NCI-H187 (cell line): ENCODE data around the gene CBX8.

Experiments
- DNase-seq, 2 experiments: peaks; one replicate each; lab custom pipeline; 2025; lab: John Stamatoyannopoulos, UW

CBX8 gene

GRCh38 chr17:79819534-79820276, 22.8 kb upstream of the CBX8 start:
- DNase-seq: no peak

GRCh38 chr17:79819085-79819484, 22.2 kb upstream of the CBX8 start:
- no peak for DNase-seq

DNA sequence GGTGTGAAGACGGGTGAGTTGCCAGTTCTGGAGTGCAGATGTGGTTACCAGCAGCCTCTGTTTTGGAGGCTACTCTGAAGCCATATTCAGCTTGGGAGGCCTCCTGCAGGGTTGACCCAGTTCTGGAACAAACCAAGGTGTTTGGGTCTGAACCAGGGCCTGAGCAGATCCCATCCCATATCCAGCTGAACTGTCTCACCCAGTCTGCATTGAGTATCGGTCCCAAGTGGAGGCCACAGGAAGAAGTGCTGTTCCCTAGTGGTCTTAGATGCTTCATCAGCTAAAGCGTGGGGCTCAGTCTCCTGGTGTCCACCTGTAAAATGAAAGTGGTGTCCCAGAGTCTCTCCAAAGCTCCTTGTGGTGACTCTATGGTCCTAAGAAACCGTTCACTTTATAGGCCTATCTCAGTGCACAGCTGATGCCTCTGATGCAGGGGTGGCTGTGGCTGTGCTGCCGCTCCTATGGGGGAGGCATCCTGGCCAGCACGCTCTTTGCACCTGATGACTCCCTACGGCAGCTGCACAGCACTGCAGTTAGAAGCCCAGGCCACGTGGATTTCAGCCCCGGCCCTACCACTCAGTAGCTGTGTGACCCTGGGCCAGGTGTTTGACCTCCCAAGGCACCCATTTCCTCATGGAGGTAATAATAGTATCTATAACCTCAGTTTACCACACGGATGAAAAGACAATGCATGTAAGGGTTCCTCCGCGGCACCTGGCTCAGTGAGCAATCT, 21.3 kb upstream of the CBX8 start:
- no peak for DNase-seq

- DNase-seq: no peak
Observed at GRCh38 chr17:79815836-79816461, 19.1 kb upstream of the CBX8 start.

DNA sequence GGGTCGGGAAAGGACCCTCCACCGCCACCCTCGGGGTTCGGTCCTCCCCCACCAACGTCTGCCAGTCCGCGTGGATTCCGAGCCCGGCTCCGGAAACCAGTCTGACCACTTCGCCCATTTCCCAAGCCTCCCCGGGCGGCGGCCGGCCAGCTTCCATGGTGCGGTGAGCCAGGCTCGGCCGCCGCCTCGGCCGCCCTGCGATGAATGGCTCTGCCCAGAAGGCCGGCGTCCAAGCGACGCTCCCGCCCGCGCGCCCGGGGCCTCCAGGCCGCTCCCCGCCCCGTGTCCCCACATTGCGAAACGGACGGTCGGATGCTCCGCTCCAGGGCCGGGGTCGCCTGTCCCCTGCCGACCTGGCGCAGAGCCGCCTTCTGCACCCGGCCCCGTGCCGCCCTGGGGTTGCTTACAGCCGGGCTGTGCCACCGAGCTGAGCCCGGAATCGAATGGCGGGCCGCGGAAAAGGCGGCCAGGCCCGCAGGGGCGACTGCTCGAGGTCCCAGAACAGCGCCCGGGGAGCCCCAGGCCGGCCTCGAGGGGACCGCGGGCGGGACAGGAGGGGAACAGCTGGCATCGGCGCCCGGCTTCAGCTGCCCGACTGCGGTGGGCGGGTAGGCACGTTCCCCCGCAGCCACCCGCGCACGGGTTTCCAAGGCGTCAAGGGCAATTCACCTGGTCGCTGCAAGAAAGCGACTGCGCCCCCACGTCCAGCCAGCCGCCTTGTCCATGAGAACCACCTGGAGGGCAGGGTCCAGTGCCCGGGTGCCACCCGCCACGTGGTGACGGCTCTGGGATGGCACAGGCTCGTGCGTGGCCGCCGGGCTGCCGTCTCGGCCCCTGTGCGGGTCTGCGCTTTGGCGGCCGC, 18.3 kb upstream of the CBX8 start:
- DNase-seq: no peak

DNA sequence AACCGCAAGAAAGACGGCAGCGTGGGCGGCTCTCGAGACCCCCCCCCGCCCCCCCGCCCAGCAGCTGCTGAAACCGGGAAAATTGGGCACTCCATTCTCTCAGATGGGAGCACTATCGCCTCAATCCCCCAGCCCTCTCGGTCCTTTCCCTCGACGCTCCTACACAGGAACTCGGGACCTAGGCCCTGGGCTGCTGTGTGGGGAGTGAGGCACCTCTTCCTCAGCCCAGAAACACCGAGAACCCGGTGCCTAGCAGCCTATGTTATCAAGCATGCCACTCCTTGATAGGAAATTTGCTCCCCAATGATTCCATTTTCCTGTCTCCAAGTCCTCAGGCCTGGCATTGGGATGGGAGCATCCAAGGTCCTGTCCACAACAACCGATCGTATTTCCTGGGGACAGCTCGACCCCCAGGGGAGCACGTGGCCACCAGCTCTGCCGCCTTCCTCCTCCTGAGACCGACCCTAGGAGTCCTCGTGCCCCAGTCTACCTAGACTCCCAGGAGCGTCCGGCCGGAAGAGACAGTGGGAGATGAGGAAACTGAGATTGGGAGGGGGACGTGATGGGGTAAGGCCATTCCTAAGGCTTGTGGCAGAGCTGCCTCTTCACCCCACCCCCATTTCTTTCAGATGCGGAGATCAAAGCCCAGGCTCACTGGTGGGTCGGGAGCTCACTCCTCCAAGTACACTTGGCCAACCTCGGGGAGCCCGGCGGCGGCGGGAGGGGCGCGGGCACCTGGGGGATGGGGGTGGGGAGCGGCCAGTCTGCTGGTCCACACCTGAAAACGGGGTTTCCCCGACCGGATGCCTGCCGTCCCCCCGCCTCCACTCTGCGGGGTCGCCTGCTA, 17.5 kb upstream of the CBX8 start:
- no peak for DNase-seq

DNA sequence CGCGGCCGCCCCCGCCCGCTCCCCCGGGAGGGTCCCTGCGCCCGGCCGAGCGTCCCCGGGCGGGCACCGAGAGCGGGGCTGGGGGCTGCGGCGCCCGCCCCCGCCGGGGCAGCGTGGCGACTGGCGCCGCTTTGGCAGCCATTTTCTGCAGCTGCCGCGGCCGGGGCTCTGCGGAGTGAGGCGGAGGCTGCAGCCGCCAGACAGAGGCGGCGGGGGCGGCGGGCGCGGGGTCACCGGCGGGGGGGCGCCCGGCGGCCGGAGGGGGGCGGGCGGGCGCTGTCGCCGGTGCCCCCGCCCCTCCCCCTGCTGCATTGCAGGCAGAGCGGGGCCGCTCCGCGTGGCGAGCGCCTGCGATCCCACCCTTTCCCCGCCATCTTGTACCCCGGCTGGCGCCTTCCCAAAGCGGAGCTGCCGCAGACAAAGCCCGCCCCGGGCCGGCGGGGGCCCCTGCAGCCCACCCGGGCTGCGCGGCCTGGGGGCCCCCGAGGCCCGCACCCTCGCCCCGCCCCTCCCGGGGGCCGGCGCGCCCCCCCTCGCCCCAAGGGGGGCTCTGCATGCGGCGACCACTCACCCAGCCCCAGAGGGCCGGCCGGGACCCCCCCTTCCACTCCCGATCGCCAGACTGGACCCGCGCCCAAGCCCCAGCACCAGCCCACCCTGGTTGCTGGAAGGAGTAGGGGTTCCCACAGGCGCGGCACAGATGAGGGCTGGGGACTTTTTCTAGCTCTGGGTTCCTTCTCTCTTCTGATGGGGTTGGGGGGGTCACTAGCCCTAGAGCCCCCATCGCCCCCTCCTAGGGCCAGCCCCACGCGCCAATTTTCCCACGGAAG, 16.6 kb upstream of the CBX8 start:
- DNase-seq: no peak

DNA sequence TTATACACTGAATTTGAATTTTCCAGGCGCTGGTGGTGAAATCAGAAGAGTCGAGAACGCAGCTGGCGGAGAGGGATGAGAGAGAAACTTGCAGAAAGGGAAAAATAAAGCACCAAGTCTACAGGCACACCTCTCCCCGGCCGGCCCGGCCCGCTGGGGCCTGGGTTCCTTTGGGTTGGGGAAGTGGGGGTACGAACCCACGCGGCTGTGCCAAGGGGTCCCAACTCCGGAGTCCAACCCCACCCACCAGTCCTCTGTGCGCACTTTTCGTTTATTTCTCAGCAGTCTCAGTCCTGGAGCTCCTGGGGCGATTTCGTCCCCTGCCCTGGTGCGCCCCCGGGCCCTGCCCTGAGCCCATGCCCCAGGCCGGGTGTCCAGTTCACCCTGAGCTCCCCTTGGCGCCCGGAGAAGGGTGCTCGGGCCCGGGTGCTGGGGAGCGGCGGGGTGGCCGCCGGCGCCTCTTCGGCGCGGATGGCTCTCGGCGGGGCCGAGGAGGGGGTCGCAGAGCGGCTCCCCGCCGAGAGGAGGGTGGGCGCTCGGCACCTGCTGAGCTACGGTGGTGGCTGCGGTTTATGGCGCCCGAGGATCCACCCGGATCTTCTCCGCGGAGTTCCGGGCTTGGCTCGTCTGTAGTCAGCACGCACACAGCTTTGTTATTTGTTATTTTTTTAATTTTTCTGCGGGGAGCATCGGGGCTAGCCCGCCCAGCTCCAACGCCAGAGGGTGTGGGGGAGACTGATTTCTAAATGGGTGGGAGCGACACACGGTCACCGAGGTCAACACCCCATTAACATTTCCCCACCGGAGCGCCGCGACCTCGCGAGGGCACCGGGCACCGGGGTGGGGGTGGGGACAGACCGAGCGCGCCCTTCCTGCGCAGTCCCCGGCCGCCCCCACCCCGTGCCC, 15.7 kb upstream of the CBX8 start:
- DNase-seq: no peak

GRCh38 chr17:79811868-79812352, 15.0 kb upstream of the CBX8 start:
- DNase-seq: no peak

GRCh38 chr17:79811011-79811867, 14.4 kb upstream of the CBX8 start:
- DNase-seq: peak in 1 of 2 experiments; percentile 46

DNA sequence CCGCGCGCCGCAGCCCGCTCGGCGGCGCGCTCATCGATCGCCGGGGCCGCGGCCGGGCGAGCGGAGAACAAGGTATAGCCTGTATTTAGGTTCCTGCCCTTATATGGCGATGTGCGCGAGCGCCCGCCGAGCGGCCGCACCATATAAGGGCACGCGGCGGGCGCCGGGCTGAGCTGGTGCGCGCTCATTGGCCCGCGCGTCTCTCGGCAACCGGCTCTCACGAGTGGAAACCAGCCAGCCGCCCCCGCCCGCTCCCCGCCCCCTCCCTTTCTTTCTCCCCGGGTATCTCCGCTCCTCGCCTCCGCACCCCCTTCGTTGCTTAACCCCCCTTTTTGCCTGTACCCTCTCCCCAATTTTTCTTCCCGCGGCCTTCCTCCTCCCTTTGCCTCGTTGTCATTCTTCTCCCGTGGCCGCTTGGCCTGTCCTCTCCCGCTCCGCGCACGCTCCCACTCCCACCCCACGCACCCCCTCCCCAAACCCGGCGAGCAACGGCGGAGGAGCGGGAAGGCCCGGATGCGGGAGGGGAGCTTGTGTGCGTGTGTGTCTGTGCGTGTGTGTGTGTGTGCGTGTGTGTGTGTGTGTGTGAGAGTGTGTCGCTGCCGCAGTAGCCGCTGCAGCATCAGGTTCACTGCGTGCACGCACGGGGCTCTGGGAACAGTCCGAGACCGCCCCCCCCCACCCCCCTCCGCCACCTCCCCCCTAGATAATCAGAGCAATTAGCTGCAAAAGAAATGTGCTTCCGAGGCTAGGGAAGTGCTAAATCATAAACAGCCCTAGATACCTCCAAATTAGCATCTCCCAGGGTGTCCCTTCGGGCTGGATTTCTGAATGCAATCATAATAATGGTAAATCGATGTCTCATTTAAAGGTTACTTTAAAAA, 13.5 kb upstream of the CBX8 start:
- peak; percentile 67 to 86 for DNase-seq

DNA sequence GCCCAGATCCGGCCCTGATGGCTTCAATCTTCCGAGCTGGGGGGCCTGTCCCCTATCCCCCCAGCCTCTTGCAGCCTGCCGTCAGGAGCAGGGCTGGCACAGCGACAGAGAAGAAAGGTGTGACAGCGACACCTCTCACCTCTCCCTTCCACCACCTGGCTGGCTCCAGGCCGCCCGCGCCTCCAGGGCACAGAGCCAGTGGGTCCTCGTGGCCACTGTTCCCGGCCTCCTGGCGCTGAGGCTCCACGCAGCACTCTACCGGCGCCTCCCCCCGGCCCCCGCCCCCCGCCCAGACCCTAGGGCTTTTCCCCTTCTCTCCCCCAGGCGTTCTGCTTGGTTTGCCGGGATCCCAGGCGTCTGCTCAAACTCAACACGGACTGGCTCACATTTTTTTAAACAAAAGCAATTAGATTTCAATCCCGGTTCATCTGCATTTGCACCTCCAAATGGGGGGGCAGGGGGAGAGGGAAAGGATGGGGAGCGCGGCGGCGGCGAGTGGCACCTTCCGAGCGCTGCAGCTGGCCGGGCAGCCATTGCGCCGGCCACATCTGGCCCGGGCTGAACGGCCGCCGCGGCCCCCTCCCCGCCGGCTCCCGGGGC, 12.8 kb upstream of the CBX8 start:
- peak in 1 of 2 experiments; percentile 28 for DNase-seq

- peak; percentile 23 to 56 for DNase-seq
Observed at GRCh38 chr17:79808763-79809529, 12.1 kb upstream of the CBX8 start.

DNA sequence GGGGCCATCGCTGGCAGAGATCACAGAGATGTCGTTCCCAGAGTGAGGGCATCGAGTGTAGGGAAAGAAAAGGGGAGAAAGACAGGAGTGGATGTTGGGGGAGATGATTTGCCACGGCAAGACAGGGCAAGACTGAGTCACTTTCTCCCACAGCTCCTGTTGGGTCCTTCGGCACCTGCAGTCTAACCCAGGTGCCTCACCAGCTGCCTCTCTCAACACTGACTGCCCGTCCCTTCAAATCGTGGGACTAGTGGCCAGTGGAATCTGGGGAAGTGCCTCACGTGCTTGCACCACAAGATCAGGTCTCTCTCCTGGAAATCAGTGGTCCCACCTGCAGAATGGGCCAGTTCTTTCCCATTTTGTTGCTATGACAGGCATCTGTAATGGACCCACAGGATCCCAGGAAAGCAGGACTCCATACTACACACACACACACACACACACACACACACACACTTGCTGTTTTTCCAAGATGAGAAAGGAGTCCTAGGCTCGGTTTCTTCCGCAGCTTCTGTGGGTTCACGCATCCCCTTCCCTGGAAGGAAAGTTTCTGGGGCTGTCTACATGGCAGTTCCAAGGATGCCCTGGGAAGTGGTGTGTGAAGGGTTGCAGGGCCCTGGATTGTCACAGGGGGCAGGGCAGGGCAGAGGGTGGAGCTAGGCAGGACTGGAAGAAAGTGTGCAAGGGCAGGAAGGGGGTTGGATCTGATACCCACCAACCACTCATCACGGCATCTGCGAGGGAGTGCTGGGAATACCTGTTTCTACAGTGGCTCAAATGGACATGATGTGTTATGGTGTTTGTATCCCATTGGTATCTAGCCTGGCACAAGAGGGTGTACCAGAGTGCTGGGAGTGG, 10.2 kb upstream of the CBX8 start:
- DNase-seq: no peak

DNA sequence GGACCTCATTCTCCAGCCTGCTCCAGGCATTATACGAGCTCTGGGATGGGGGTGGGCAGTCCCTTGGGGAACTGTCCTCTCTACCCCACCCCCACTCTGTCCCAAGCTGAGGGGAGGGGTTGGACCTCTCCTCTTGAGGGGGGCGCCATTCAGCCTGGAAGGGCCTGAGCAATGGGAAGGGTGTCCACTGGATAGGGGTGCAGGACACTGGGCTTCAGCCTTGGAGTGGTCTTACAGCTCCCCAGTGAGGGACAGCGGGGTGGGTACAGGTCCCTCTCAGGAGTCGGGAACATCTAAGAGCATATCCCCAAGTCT, 9.5 kb upstream of the CBX8 start:
- DNase-seq: no peak
